Measurements from ENCODE around the gene TREML1.

DNA sequence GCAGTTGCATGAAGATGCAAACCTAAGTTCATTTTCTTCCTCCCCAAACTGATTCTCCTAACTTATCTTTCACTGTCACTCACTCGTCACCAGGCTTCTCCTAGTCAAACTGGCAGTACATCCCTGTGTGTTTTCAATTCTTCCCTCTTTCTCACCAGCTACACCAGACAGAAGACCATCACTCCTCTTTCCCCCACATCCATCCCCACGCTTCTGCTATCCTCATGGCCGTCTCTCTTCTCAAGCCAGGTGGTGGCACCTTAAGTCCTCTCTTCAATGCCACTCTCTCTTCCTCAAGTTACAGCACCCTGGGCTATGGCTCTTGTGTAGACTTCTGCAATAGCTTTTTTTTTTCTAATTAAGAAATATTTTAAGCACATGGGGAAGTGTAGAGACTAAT, 23.1 kb upstream of the TREML1 start:
- TF ChIP-seq ZBTB7A (IDR thresholded peaks at IDR 0.05; ENCODE audit: low read depth): no peak
- TF ChIP-seq RAD21 (IDR thresholded peaks at IDR 0.05; ENCODE audit: low read depth): no peak
- TF ChIP-seq, protein P1, sequence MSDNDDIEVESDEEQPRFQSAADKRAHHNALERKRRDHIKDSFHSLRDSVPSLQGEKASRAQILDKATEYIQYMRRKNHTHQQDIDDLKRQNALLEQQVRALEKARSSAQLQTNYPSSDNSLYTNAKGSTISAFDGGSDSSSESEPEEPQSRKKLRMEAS (IDR thresholded peaks at IDR 0.05): no peak
- no peak for TF ChIP-seq YY1 (IDR thresholded peaks at IDR 0.05; ENCODE audit: low read depth)
- no peak for TF ChIP-seq CREB1 (IDR thresholded peaks at IDR 0.05; ENCODE audit: low read depth)

Measured in Ishikawa (cell line).